Measurements from ENCODE around the gene EPC1.

EPC1 gene

GRCh38 chr10:32337350-32337749 is 9.6 kb downstream of the EPC1 start:
- DNase-seq (ENCODE audit: low read depth in 2 of 2): no peak

GRCh38 chr10:32333849-32334248 is 13.1 kb downstream of the EPC1 start:
- DNase-seq (ENCODE audit: low read depth in 2 of 2): no peak

- peak; percentile 46 to 57 for DNase-seq (ENCODE audit: low read depth in 2 of 2)
These were observed 14.6 kb downstream of the EPC1 start for GRCh38 chr10:32332299-32332750.

GRCh38 chr10:32331606-32332005 is 15.4 kb downstream of the EPC1 start:
- DNase-seq (ENCODE audit: low read depth in 2 of 2): no peak

- no peak for DNase-seq (ENCODE audit: low read depth in 2 of 2)
These were observed 16.7 kb downstream of the EPC1 start for GRCh38 chr10:32330214-32330613.

- DNase-seq (ENCODE audit: low read depth in 2 of 2): no peak
These were observed 17.9 kb downstream of the EPC1 start for GRCh38 chr10:32329061-32329460.

GRCh38 chr10:32328499-32328898 is 18.5 kb downstream of the EPC1 start:
- DNase-seq (ENCODE audit: low read depth in 2 of 2): no peak

GRCh38 chr10:32327364-32327691 is 19.6 kb downstream of the EPC1 start:
- DNase-seq (ENCODE audit: low read depth in 2 of 2): no peak

GRCh38 chr10:32326680-32327363 is 20.1 kb downstream of the EPC1 start:
- DNase-seq (ENCODE audit: low read depth in 2 of 2): no peak

GRCh38 chr10:32326119-32326518 is 20.8 kb downstream of the EPC1 start:
- no peak for DNase-seq (ENCODE audit: low read depth in 2 of 2)

- no peak for DNase-seq (ENCODE audit: low read depth in 2 of 2)
These were observed 23.9 kb downstream of the EPC1 start for GRCh38 chr10:32323051-32323450.

GRCh38 chr10:32321016-32321631 is 25.8 kb downstream of the EPC1 start:
- DNase-seq (ENCODE audit: low read depth in 2 of 2): no peak

- no peak for DNase-seq (ENCODE audit: low read depth in 2 of 2)
These were observed 28.5 kb downstream of the EPC1 start for GRCh38 chr10:32318476-32318896.

- DNase-seq (ENCODE audit: low read depth in 2 of 2): no peak
These were observed 29.1 kb downstream of the EPC1 start for GRCh38 chr10:32317795-32318357.

- DNase-seq (ENCODE audit: low read depth in 2 of 2): no peak
These were observed 31.5 kb downstream of the EPC1 start for GRCh38 chr10:32315424-32315823.

- DNase-seq (ENCODE audit: low read depth in 2 of 2): no peak
These were observed 32.4 kb downstream of the EPC1 start for GRCh38 chr10:32314588-32314987.

- no peak for DNase-seq (ENCODE audit: low read depth in 2 of 2)
These were observed 38.8 kb downstream of the EPC1 start for GRCh38 chr10:32308027-32308603.

- DNase-seq (ENCODE audit: low read depth in 2 of 2): no peak
These were observed 39.3 kb downstream of the EPC1 start for GRCh38 chr10:32307609-32308008.

- DNase-seq (ENCODE audit: low read depth in 2 of 2): no peak
These were observed 47.5 kb downstream of the EPC1 start for GRCh38 chr10:32299354-32299980.

GRCh38 chr10:32298075-32298812 is 48.7 kb downstream of the EPC1 start:
- DNase-seq (ENCODE audit: low read depth in 2 of 2): no peak

- DNase-seq (ENCODE audit: low read depth in 2 of 2): no peak
These were observed 51.9 kb downstream of the EPC1 start for GRCh38 chr10:32295027-32295426.

GRCh38 chr10:32293581-32293980 is 53.4 kb downstream of the EPC1 start:
- DNase-seq (ENCODE audit: low read depth in 2 of 2): no peak
